Fibroblast of mammary gland (primary cell): ENCODE results near the gene KLK4.

Experiments
- DNase-seq: peaks from one replicate; pipeline ENCODE4 v3.0.0-alpha.2; 2010; ENCODE audit warnings: low read depth
- H3K4me3 ChIP-seq: 2 replicates; pipeline ENCODE4 v1.5.1; 2011; ENCODE audit warnings: low read depth, mild to moderate bottlenecking, low read length, moderate library complexity; ENCODE audit not compliant: control insufficient read depth
- CTCF ChIP-seq: conservative IDR thresholded peaks from 2 replicates; pipeline ENCODE4 v1.5.1; 2011; ENCODE audit warnings: low read depth, low read length, inconsistent platforms; ENCODE audit not compliant: control insufficient read depth, insufficient read depth

The KLK4 gene

GRCh38 chr19:50911206-50912101 lies at the start of gene KLK4:
Gene KLK4, minus strand, starts transcription at chr19:50911395. Its CDS starts 657 bp downstream, at chr19:50910738.
- TF ChIP-seq CTCF = no peak
- DNase-seq = no peak
- no peak within 1 kb of the TSS for H3K4me3 ChIP-seq

GRCh38 chr19:50959731-50960500 lies 48.7 kb upstream of the KLK4 start:
- H3K4me3 ChIP-seq = no peak overlapping the region
- no peak for TF ChIP-seq CTCF
- DNase-seq = peak; percentile 13

GRCh38 chr19:50957587-50957986 lies 46.4 kb upstream of the KLK4 start:
- H3K4me3 ChIP-seq = no peak overlapping the region
- DNase-seq = no peak
- TF ChIP-seq CTCF = no peak

GRCh38 chr19:50952910-50953309 lies 41.7 kb upstream of the KLK4 start, which contains the start of gene KLK5:
Gene KLK5, minus strand, starts transcription at chr19:50953038. Its CDS starts 381 bp downstream, at chr19:50952657.
- DNase-seq = no peak
- H3K4me3 ChIP-seq = no peak within 1 kb of the TSS
- no peak for TF ChIP-seq CTCF

- TF ChIP-seq CTCF = no peak
- DNase-seq = no peak
- H3K4me3 ChIP-seq = no peak overlapping the region
Observed at GRCh38 chr19:50949861-50950260, 38.7 kb upstream of the KLK4 start.

- DNase-seq = no peak
- no peak for TF ChIP-seq CTCF
- no peak overlapping the region for H3K4me3 ChIP-seq
Observed at GRCh38 chr19:50947123-50947522, 35.9 kb upstream of the KLK4 start.
